ENCODE data around the gene WDR93. TPM values are rescaled to one million over a fixed set of nuclear protein-coding genes. Genes with fewer than 3 reads are reported as not detected.
A peak's percentile ranks its signal among the peaks of the same experiment; 100 is the strongest.

WDR93 gene
- total RNA-seq, 4 donors from 2014 or later: not detected

DNA sequence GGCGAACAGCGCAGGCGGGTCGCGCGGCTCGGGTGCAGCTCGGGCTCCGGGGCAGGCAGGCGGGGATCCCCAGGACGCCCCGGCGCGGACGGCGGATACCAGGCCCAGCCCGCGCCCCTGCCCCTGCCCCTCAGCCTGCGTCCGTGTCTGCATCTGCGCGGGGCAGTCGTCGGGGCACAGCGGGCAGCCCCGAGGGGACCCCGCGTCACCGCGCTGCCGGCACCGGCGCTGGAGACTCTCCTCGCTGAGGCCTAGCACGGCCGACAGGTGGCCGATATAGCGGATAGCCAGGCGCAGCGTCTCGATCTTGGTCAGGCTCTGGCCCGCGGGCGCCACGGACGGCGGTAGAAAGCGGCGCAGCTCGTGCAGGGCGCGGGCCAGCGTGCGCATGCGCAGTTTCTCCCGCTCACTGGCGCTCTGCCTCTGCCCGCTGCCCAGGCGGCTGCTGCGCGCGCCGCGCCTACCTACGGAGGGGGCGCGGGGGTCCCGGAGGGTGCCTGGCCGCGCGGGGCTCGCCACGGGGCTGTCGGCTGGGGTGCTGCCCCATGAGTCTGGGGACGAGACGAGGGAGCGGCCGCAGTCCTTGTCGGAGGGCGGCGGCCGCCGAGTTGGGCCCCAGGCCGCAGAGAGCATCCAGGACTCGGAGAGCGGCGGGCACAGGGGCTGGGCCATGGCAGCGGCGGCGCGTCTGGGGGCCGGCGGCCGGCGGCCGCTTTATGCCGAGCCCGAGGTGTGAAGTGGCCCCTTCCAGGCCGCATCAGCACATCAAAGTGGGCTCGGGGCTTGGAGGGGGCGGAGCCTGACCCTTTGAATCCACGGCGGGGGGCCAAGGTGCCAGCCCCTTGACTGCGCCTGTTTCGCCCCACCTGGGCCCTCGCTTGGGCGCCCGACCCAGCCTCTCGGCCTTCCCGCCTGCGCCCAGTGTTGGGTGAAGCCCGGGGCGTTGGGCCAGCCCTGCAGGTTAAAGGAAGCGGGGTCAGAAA, 60.2 kb downstream of the WDR93 start, which contains the start of gene MESP1:
Gene MESP1 (minus strand): TSS at position 690 of the 983 bp plus-strand sequence. CDS start 18 bp downstream, at position 672.
- peak; percentile 77 to 81 for TF ChIP-seq POLR2A (IDR thresholded peaks at IDR 0.05)
- TF ChIP-seq, protein P1, sequence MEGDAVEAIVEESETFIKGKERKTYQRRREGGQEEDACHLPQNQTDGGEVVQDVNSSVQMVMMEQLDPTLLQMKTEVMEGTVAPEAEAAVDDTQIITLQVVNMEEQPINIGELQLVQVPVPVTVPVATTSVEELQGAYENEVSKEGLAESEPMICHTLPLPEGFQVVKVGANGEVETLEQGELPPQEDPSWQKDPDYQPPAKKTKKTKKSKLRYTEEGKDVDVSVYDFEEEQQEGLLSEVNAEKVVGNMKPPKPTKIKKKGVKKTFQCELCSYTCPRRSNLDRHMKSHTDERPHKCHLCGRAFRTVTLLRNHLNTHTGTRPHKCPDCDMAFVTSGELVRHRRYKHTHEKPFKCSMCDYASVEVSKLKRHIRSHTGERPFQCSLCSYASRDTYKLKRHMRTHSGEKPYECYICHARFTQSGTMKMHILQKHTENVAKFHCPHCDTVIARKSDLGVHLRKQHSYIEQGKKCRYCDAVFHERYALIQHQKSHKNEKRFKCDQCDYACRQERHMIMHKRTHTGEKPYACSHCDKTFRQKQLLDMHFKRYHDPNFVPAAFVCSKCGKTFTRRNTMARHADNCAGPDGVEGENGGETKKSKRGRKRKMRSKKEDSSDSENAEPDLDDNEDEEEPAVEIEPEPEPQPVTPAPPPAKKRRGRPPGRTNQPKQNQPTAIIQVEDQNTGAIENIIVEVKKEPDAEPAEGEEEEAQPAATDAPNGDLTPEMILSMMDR (IDR thresholded peaks at IDR 0.05 in 4 of 5, conservative IDR thresholded peaks at IDR 0.05 in 1 of 5): peak; percentile 74 to 86 (median 80)
- intact Hi-C loops (cut with DNase I; ENCODE audit: low total_unique reads) (loop anchor here (1.0 kb wide), 1 partner anchor 104 kb away; no protein-coding TSS in a partner anchor), in situ Hi-C loops (cut with MboI; ENCODE audit: low sequenced_read_pairs in 4 of 4) (loop anchor here (10.0 to 25.0 kb wide), 2 partner anchors 324 to 336 kb away; no protein-coding TSS in a partner anchor)
- peak within 1 kb of the TSS; percentile 45 to 80 (median 70) for H3K27ac ChIP-seq
- peak; percentile 87 to 90 for DNase-seq
- no peaks in the 10 kb centered on the region for H3K9me3 ChIP-seq
- peaks cover 9 to 11% of the 10 kb centered on the region in 2 donors for H3K4me1 ChIP-seq
- H3K27me3 ChIP-seq: peaks cover 0 to 2% (median 0%) of the 10 kb centered on the region in 3 donors
- peak within 1 kb of the TSS; percentile 56 to 97 (median 76) for H3K4me3 ChIP-seq
- ATAC-seq: peak; percentile 95 to 97
- no peaks in the 10 kb centered on the region for H3K36me3 ChIP-seq

DNA sequence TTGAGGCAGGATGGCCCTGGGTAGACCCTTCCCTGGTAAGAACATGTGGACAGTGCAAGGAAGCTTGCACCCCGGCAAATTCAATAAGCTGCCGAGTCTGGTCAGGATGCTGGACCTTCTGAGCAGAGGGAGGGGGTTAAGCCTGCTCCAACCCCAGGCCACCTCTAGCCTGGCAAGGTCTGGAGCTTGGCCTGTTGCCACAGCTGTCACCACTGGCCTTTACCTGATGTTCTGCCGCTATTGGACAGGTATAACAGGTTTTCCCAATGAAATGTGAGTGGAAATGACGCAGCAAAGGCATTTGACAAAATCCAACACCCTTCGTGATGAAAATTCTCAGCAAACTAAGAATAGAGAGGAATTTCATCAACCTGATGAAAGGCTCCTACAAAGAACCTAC, 61.1 kb downstream of the WDR93 start:
- in situ Hi-C loops (cut with MboI; ENCODE audit: low sequenced_read_pairs in 4 of 4) (loop anchor here (10.0 to 25.0 kb wide), 2 partner anchors 323 to 336 kb away; no protein-coding TSS in a partner anchor), intact Hi-C loops (cut with DNase I; ENCODE audit: low total_unique reads) (no loop called here)
- DNase-seq (no peak), ATAC-seq (no peak)
- H3K27me3 ChIP-seq: no peaks in the 10 kb centered on the region
- TF ChIP-seq POLR2A (IDR thresholded peaks at IDR 0.05): no peak
- TF ChIP-seq, protein P1 (IDR thresholded peaks at IDR 0.05 in 4 of 5, conservative IDR thresholded peaks at IDR 0.05 in 1 of 5): no peak
- H3K27ac ChIP-seq: no peak overlapping the region
- peaks cover 9 to 11% of the 10 kb centered on the region in 2 donors for H3K4me1 ChIP-seq
- H3K36me3 ChIP-seq: no peaks in the 10 kb centered on the region
- no peak overlapping the region for H3K4me3 ChIP-seq
- no peaks in the 10 kb centered on the region for H3K9me3 ChIP-seq

DNA sequence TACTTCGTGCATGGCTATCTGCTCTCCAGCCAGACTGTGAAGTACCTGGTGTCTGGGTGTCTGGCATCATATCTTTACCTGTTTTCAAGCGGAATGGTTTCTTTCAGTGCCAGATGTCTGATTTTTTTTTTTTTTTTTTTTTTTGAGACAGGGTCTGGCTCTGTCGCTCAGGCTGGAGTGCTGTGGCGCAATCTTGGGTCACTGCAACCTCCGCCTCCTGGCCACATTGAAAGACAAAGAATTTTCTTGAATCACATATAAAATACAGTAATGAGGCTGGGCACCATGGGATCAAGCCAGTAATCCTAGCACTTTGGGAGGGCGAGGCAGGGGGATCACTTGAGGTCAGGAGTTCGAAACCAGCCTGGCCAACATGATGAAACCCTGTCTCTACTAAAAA, 63.2 kb downstream of the WDR93 start:
- in situ Hi-C loops (cut with MboI; ENCODE audit: low sequenced_read_pairs in 4 of 4) (loop anchor here (10.0 to 25.0 kb wide), 2 partner anchors 321 to 333 kb away; no protein-coding TSS in a partner anchor), intact Hi-C loops (cut with DNase I; ENCODE audit: low total_unique reads) (no loop called here)
- ATAC-seq (no peak), DNase-seq (no peak)
- Histone ChIP-seq H3K4me3 (no peak overlapping the region), H3K9me3 (no peaks in the 10 kb centered on the region), H3K36me3 (no peaks in the 10 kb centered on the region), H3K4me1 (peaks cover 9 to 11% of the 10 kb centered on the region in 2 donors), H3K27me3 (no peaks in the 10 kb centered on the region), H3K27ac (no peak overlapping the region)
- TF ChIP-seq POLR2A (IDR thresholded peaks at IDR 0.05): no peak
- TF ChIP-seq, protein P1 (IDR thresholded peaks at IDR 0.05 in 4 of 5, conservative IDR thresholded peaks at IDR 0.05 in 1 of 5): no peak

DNA sequence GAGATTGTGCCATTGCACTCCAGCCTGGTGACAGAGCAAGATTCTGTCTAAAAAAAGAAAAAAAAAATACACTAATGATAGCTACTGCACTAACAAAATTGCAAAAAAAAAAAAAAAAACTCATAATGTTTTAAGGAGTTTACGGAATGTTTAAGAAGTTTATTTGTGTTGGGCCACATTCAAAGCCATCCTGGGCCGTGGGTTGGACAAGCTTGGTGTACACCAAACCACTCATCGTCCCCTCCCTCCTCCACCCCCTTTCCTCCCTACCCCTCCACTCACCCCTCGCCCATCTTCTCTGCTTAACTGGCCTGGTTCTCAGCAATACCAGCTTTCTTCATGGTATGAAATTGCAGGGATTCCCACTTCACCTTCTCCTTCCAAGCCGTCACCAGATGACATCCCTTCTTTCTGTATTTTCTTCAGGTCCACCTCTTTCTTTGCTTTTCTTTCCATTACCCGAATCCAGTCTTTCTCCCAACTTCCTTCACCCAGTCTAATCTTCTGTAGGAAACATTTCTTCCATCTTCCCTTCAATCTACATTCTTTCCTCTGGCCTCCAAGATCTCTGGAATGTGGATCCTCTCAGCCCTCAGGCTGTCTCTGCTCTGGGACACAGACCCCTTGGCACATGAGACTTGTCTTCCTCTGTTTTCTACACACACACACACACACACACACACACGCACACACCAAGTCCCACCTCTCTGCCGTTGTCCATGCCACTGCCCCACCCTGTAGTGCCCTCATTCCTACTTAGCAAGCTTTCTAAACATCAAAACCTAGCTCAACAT, 63.9 kb downstream of the WDR93 start:
- Histone ChIP-seq H3K27me3 (no peaks in the 10 kb centered on the region), H3K27ac (no peak overlapping the region), H3K4me1 (peaks cover 7 to 11% of the 10 kb centered on the region in 2 donors), H3K9me3 (no peaks in the 10 kb centered on the region), H3K36me3 (no peaks in the 10 kb centered on the region), H3K4me3 (no peak overlapping the region)
- in situ Hi-C loops (cut with MboI; ENCODE audit: low sequenced_read_pairs in 4 of 4): loop anchor here (5.0 to 25.0 kb wide), 3 partner anchors 123 to 333 kb away; no protein-coding TSS in a partner anchor
- DNase-seq (no peak), ATAC-seq (no peak)
- intact Hi-C loops (cut with DNase I; ENCODE audit: low total_unique reads): no loop called here
- TF ChIP-seq, protein P1 (IDR thresholded peaks at IDR 0.05 in 4 of 5, conservative IDR thresholded peaks at IDR 0.05 in 1 of 5): no peak
- no peak for TF ChIP-seq POLR2A (IDR thresholded peaks at IDR 0.05)
